ENCODE results near the gene IKZF1.

The IKZF1 gene

DNA sequence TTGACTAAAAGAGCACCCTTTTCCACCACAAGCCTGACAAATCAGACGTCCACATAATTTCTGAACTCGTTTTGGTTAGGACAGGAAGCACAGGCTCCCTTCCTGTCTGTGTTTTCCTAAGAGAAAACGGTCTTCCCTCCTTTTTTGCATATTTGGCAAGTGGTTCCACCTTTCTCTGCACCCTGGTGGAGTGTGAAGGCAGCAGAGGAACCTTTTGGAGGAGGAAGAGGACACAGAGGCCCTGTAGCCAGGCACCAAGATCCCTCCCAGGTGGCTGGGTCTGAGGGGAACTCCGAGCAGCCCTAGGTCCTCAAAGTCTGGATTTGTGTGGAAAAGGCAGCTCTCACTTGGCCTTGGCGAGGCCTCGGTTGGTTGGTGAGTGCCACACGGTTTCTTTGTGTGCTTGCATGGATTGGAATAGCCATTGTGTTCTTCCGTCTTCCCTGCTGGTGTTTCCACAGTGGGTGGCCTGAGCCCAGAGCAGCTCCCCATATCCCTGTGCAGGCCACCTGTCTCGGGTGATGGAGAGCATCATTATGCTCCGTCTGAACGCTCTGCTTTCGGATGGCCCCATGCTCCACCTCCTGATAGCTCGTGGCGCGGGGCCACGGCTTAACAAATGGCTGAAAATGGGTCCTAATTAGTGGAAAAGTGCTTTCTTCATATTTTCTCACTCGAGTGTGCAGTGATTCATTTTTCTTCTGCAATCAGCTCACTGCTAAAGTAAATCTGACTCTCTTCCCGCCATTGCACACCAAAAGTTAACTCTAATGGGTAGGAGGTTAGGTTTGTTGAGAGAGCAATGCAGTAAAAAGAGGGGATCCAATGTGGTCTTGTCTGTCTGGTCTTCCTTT, 4.2 kb downstream of the IKZF1 start:
- no peak for DNase-seq (ENCODE audit: low spot score)

GRCh38 chr7:50309721-50310120, 5.2 kb downstream of the IKZF1 start:
- no peak for DNase-seq (ENCODE audit: low spot score)

GRCh38 chr7:50310361-50310760, 5.8 kb downstream of the IKZF1 start:
- DNase-seq (ENCODE audit: low spot score) = no peak

DNA sequence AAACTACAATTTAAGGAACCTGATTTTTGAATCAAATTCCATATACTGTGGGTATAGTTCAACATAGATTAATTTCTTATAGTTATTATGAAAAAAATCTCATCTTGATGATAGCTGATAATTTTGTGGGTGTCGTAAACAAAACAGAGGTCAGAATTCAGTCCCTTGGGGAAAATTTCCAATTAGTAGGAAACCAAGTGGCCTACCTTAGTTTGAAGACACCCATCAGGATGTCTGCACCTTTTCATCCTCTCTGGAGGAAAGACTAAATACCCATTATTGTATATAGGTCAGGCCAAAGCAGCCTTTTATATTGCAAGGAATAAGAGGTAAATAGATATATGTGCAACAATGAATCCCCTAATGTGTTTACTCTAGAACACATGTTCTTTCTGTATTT, 6.4 kb downstream of the IKZF1 start:
- no peak for DNase-seq (ENCODE audit: low spot score)

DNA sequence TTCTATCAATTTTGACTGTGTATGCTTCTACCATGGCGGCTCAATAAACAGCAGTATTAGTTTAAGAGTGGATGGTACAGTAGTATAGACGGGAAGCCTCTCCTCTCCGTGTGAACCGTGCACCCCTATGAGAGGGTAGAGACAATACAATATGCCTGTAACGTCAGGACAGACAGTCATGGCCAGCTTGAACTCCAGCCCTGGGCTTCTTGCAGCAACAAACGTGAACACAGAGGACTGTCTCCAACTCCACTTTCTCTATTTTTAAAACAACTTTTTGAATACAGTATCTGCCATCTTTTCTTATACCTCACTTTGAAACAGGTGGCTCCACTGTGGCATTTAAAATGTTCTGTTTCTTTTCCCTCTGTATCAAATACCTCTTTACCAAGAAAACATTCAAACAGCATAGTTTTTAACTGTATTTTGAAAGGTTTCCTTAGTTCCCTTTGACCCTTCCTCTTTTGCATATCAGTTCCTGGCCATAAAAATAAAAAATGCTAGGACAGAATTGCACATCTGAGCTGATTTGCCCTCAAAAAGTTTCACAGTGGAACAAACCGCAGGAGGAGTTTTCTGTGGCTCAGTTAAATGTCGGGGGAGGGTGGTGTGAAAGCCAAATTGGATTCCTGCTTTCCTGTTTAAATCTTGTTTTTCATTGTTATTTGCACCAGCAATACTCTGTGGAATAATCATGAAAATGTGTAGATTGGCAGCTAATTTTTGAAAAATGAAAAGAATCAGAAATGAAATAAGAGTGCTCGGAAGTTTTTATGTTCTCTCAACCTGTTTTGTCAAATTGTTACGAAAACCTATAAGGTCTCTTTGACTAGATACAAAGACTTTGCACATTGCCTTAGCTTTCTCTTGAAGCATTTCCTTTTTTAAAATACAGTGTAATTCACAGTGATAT, 8.0 kb downstream of the IKZF1 start:
- no peak for DNase-seq (ENCODE audit: low spot score)

DNA sequence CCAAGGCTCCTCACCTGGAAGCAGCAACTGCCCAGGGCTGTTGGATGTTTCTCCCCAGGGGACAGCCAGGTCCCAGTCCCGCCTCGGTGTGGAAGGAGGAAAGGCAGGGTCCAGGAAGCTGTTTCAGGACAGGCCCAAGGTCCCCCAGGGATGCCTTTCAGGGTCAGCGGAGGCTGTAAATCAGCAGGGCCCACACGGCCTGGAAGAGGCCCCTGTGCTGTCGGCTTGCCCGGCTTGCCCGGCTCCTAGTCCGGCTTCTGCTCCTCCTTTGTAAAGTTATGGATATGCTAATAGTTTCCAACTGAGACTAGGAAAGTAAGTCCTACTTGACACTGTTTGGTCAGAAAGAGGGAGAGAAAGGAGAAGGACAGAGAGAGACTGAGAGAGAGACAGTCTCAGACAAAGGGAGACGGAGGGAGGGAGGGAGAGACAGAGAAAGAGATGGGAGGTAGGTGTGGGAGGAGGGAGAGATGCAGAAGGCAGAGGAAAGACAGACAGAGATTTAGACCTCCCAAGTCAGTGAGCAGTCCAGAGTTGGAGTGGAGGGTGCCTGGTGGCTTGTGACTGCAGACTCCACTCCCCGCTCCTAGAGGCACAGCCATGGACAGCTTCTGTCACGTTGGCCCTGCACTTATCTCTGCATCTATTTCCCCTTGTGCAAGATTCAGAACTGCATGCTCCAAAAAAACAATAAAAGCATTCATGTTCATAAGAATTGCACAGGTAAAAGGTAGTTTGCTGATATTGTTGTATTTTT, 10.5 kb downstream of the IKZF1 start:
- no peak for DNase-seq (ENCODE audit: low spot score)

DNA sequence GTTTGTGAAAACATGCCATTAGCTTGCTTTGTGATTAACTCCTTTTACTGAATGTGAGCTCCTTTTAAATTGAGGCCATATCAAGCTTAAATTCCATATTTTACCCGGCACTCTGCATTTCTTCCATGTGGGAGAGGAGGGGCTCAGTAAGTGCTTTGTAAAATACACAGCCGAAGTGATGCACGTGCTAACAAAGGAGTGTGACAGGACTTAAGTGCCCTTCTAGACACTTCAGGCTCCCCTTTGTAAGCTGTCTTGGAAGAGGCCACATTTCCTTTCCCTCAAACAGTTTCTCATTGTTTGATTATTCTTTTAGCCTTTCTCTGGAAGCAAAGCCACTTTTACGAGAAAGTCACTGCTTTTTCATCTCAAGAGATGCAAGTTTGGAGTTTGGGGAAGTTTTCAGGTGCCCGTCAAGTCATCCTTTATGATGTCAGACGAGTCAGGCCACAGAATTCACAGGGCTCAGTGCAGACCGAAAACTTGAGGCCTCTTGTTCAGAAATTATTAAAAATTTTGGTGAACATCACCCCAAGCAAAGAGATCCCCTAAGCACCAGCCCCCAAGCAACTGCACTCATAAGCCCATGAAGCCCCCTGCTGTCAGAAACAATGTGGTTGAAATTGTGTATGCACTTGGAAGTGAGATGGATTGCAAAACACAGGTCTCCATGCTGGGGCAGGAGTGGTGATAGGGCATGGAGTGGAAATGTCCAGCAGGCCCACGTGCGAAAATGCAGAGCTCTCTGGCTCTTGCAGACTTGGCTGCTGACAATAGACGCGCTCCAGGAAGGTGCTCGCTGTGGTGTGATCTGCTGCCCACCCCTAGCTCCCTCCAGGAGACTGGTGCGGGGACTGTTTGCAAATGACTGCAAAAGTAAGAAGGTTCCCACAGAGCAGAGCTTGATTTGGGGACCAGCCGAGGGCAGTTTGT, 11.5 kb downstream of the IKZF1 start:
- no peak for DNase-seq (ENCODE audit: low spot score)

DNA sequence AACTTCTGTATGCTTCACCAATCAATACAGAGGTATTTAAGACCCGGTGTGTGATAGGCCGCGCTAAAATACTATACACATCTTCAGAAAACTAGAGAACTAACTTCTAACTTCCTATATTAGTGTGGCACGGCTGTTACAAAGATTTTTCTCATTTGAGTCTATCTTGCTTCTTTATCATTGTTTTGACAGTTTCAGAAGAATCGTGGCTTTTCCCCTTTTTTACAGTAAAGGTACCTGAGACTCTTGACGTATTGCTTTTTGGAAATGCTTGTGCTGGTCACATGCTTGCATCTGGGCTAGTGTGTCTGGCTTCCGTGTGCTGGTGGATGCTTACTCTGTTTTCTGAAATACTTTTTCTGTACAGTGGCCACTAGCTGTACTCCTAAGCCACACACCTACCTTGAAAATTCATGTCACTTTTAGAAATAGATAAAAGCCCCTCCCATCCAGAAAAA, 12.7 kb downstream of the IKZF1 start:
- no peak for DNase-seq (ENCODE audit: low spot score)

DNA sequence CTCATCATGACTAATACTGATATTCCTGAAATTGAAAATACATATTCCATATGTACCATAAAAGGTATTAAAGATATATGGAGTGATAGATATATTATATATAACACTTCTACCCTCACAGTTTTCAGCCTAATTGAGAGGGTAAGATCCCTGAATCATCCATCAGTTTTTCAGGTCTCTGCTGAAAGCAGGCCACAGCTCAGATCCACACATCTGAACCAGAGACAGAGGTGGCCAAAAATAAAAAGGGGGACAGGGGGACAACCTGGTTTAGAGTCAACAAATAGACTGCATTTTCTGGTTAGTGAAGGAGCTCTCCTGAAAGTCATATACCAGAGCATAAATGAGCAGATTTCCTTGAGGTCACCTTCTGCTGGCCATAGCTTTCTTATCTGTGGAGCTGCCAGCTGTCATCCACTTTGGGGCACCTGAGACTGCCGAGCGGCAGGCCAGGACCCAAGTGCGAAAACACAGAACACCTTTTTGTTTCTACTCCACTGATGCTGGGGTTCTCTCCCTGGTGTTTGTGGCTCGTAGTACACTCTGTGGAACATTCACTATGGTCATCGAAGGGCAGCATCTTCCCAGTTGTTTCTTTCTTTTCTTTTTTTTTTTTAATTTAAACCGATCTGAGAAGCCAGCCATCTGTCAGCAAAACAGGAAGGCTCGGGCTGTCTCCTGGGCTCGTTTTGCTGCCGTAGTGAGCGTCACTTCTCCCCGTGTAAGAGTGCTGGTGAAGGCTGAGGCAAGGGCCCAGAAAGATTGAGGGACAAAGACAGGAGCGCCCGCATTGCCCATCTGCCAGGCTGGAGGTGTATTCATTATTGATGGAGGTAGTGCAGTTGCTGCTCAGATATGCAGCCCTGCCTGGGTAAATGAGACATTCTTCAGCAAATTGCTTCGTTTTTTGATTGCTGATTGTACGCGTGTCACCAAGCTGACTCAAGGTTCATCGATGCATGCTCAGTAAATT, 13.5 kb downstream of the IKZF1 start:
- no peak for DNase-seq (ENCODE audit: low spot score)

DNA sequence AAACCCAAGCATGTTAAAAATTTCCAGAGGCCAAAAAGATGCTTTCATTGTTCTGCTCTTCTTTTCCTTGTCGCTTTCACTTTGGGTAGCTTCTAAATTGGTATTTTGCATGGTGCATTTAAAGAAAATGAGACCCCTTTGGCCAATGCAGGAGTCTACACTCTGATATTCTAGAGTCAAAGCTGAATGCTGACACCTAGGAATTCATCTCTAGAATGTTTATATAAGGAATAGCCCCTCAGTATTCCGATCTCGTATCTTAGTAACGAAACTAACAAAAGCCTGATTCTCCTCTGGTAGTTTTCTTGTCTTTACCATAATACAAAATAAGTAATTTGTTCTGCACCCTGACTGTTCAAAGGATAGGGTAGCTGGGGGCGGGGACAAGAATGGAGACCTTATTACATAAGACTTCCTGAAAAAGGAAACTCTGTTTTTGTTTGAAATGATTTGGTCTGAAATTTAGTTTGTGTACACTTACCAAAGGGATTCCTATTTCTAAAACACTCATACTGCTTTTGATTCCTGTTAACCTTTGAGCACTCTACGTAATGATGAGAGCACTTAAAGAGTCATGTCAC, 17.1 kb downstream of the IKZF1 start:
- DNase-seq (ENCODE audit: low spot score) = no peak

- no peak for DNase-seq (ENCODE audit: low spot score)
Observed at GRCh38 chr7:50324113-50324512, 19.6 kb downstream of the IKZF1 start.

DNA sequence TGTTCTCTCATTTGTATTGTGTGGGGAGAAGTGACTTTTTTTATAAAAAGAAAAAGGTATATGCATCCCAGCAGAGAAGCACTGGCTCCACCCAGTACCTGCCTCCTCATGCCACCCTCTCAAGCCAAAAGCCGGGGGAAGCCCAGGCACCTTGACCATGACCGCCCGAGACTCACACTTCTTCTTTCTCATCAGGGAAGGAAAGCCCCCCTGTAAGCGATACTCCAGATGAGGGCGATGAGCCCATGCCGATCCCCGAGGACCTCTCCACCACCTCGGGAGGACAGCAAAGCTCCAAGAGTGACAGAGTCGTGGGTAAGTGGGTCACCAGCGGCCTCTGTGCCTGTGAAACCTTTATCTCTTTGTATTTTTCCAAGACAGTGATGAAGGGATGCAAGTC, 22.9 kb downstream of the IKZF1 start:
- DNase-seq (ENCODE audit: low spot score) = no peak

DNA sequence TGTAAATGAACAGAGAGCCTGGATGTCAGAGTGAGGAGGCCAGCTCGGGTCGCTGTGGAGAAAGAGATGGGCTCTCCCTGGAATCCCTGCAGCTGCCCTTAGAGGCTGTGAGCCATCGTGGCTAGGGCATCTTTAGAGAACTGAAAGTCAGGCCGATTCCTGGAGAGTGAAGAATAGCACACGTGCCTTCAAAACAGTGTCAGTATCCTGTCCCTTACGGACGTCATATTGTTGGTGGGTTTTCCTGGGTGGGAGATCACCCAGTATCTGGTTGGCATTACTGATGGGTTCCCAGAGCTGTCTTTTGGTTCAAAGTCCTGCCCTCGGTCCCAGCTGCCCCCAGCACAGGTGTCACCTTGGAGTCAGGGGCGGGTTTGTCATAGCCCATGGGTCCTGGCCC, 25.3 kb downstream of the IKZF1 start:
- no peak for DNase-seq (ENCODE audit: low spot score)

- DNase-seq (ENCODE audit: low spot score) = no peak
Observed at GRCh38 chr7:50330254-50330653, 25.7 kb downstream of the IKZF1 start.

DNA sequence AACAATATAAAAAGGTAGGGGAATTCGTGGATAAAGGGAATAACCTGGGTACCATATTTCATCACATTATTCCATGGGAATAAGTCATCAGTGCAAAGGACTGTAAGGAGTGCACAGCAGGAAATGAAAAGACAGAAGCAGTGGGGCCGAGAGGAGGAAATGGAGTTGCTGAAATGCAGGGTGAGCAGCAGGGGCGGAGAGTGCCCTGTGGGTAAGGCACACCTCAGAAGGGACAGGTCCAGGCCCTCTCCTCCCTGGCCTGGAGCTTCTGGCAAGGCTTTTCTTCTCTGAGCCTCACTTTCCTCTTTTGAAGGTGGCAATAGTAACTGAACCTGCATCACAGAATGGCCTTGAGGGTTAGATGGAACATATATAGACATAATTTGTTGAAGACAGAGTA, 26.2 kb downstream of the IKZF1 start:
- DNase-seq (ENCODE audit: low spot score) = no peak

DNA sequence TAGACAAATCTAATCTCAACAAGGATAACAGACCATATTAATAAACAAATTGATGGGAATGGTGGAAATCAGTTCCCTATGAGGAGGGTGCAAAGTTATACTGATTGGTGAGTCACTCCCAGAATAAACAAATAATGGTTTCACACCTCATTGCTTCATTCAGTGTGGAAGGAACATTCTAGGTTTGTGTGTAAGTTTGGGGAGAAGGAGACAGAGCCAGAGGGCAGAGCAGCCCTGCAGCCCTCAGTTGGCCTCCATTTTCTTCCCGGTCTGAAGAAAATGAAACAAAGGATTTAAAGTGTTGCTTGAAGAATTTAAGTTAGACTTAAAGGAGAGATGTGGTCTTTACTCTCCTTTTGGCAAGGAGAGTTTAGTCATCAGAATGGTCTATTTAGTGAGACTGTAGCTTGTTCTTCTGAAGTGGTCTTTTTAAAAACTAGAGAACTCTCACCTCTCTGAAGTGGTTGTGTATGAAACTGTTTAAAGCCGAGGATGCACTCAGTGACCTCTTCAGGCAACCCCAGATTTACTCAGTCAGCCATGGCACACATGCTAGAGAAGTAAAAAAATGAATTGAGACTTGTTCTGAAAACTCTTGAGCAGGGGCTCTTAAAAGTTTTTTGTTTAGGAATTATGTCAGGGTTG, 27.2 kb downstream of the IKZF1 start:
- DNase-seq (ENCODE audit: low spot score) = no peak

DNA sequence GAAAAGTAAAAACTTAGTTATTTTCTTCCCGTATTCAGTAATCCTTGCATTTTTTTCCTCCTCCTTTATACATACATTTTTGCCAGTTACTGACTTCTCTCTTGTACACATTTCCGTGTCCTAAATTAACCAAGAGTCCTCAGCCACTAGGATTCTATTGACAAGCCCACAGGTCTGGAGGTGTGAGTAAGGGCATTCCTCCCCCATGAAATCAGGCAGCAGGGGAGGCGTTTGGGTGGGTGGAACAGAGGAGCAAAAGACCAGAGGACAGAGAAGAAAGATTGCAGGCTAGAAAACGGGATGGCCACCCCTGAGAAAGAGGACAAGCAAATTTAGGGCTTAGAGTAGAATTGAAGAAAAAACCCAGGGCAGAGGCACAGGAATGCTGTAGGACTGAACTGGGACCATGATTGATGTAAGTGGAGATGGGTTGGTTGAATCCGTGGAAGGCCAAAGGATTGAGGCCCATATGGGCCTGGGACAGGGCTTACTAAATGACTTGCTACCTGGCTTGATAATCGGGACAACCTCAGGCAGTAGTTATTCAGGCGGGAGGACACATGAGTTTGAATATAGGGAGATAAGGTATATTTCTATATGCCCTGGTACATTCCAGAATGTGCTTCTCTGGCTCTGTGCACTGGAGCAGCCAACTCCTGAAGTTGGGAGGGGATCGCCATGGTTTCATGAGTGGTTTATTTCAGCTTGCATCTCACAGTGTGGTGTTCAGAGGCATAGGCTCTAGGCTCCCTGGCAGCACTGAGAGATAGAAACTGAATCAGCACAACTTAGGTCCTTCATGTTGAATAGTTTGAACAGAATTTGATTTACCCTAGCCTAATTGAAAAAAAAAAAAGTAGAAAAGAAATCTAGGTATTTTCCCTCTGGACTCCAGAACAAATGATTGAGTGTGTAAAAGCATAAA, 28.0 kb downstream of the IKZF1 start:
- no peak for DNase-seq (ENCODE audit: low spot score)

DNA sequence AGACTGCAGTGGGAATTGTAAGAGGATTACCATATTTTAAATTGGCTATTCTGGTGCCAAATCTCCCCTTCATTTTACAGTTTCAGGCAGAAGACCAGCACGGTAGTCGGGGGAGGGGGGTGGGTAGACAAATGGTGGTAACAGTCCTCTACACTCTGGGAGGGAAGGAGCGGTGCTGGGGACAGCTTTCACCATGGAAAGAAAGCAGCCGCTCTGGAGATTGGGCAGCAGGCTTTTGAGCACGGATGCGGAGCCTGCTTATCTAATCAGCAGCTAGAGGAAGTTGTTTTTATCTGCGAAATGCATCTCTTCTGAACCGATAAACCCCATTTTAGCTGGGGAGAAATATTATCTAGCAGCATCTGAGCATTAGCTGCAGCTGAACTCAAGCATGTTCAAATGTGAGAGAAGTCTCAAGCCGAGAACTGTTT, 28.7 kb downstream of the IKZF1 start:
- no peak for DNase-seq (ENCODE audit: low spot score)

Measured in kidney capillary endothelial cell (primary cell).